DMS153 treated with DMSO at 0.1 percent for 48 hours (cell line): ENCODE results near the gene NOX5.
"Not testable (repeated sequence)": the region's sequence is repeated elsewhere in the genome, so short reads cannot be mapped to it uniquely, and the experiment has no call there.

Source experiments
- DNase-seq: peaks from one replicate; lab custom pipeline; 2025; ENCODE audit not compliant: unreplicated experiment; lab: John Stamatoyannopoulos, UW

Gene NOX5

GRCh38 chr15:69014454-69014853, at the start of gene NOX5:
TSS of gene NOX5 (plus strand) at chr15:69014695. CDS start at chr15:69014736, 41 bp downstream.
- DNase-seq = no peak

GRCh38 chr15:68966996-68967395, 47.5 kb upstream of the NOX5 start:
- DNase-seq = no peak

- DNase-seq = no peak
Observed at GRCh38 chr15:68967948-68968347, 46.5 kb upstream of the NOX5 start.

GRCh38 chr15:68969298-68969697, 45.2 kb upstream of the NOX5 start:
- no peak for DNase-seq

GRCh38 chr15:68972201-68973065, 42.1 kb upstream of the NOX5 start:
- no peak for DNase-seq

- not testable (repeated sequence) for DNase-seq
Observed at GRCh38 chr15:68975651-68976160, 38.8 kb upstream of the NOX5 start.

GRCh38 chr15:68977426-68977825, 37.1 kb upstream of the NOX5 start:
- not testable (repeated sequence) for DNase-seq

- no peak for DNase-seq
Observed at GRCh38 chr15:68979006-68979405, 35.5 kb upstream of the NOX5 start.

- no peak for DNase-seq
Observed at GRCh38 chr15:68979816-68980215, 34.7 kb upstream of the NOX5 start.

GRCh38 chr15:68980786-68981185, 33.7 kb upstream of the NOX5 start:
- no peak for DNase-seq

- DNase-seq = no peak
Observed at GRCh38 chr15:68981941-68982340, 32.6 kb upstream of the NOX5 start.

- no peak for DNase-seq
Observed at GRCh38 chr15:68982976-68983563, 31.4 kb upstream of the NOX5 start.

GRCh38 chr15:68983961-68984481, 30.5 kb upstream of the NOX5 start:
- DNase-seq = no peak

- DNase-seq = no peak
Observed at GRCh38 chr15:68984586-68984985, 29.9 kb upstream of the NOX5 start.

GRCh38 chr15:68985361-68985891, 29.1 kb upstream of the NOX5 start:
- no peak for DNase-seq

GRCh38 chr15:68986322-68986721, 28.2 kb upstream of the NOX5 start:
- DNase-seq = no peak

GRCh38 chr15:68987120-68987519, 27.4 kb upstream of the NOX5 start:
- DNase-seq = no peak

- DNase-seq = no peak
Observed at GRCh38 chr15:68987676-68988075, 26.8 kb upstream of the NOX5 start.

GRCh38 chr15:68989541-68990230, 24.8 kb upstream of the NOX5 start:
- no peak for DNase-seq

GRCh38 chr15:68990231-68990991, 24.1 kb upstream of the NOX5 start:
- DNase-seq = no peak
